ENCODE data around the gene PRPF8.

- TF ChIP-seq EZH2 (IDR thresholded peaks at IDR 0.05; ENCODE audit: borderline replicate concordance, low read length) (no peak), CTCF (IDR thresholded peaks at IDR 0.05; ENCODE audit: low read length) (no peak)
These were observed 67.0 kb downstream of the PRPF8 start for GRCh38 chr17:1617620-1618174.
